22Rv1 (cell line): ENCODE results near the gene ABCA7.

ENCODE experiments used
- ZFX ChIP-seq: fragments of 450-650 bp; IDR thresholded peaks from 2 replicates; pipeline ENCODE4 v1.6.1; 2017; ENCODE audit warnings: antibody characterized with exemption, borderline replicate concordance
- TF ChIP-seq, protein P1 (sequence below): fragments of 450-650 bp; IDR thresholded peaks from 2 replicates; pipeline ENCODE4 v1.5.1; 2017; ENCODE audit warnings: mild to moderate bottlenecking

DNA sequence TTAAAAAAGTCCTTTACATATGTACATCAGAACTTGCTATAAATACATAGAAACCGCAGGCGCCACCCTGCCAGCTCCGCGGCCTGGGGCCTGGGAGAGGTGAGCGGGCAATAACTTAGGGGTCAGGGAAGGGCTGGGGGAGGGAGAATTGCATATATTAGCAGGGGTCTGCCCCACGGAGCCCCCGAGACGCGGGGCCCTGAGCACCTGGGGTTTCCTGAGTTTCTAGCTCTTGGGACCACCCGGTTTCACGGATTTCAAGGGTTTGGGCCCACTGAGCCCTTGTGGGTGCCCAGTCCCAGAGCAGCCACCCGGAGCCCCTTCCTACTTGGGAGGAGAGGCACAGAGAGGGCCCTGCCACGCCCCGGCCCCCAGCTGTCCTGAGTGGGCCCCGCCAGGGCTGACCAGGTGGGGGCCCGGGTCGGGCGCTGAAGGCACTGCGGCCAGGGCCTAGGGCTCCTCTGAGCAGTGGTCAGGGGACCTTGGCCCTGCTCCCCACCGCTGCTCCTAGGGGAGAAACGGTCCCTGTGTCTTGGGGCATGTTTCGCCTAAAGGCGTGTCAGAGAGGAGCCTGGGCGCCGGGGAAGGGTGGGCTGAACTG is 67.9 kb downstream of the ABCA7 start:
- TF ChIP-seq, protein P1, sequence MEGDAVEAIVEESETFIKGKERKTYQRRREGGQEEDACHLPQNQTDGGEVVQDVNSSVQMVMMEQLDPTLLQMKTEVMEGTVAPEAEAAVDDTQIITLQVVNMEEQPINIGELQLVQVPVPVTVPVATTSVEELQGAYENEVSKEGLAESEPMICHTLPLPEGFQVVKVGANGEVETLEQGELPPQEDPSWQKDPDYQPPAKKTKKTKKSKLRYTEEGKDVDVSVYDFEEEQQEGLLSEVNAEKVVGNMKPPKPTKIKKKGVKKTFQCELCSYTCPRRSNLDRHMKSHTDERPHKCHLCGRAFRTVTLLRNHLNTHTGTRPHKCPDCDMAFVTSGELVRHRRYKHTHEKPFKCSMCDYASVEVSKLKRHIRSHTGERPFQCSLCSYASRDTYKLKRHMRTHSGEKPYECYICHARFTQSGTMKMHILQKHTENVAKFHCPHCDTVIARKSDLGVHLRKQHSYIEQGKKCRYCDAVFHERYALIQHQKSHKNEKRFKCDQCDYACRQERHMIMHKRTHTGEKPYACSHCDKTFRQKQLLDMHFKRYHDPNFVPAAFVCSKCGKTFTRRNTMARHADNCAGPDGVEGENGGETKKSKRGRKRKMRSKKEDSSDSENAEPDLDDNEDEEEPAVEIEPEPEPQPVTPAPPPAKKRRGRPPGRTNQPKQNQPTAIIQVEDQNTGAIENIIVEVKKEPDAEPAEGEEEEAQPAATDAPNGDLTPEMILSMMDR: no peak
- no peak for TF ChIP-seq ZFX
